Fibroblast of skin of right biceps (primary cell): Measurements from ENCODE around the gene RNF138.

ENCODE experiments used
- DNase-seq: peaks from one replicate; pipeline ENCODE4 v3.0.0-alpha.2; 2013

Gene RNF138

GRCh38 chr18:32177530-32177929 lies 85.9 kb downstream of the RNF138 start:
- DNase-seq = no peak
